Measurements from ENCODE around the gene NCEH1.
"Not testable (repeated sequence)": the region's sequence is repeated elsewhere in the genome, so short reads cannot be mapped to it uniquely, and the experiment has no call there.

The NCEH1 gene

DNA sequence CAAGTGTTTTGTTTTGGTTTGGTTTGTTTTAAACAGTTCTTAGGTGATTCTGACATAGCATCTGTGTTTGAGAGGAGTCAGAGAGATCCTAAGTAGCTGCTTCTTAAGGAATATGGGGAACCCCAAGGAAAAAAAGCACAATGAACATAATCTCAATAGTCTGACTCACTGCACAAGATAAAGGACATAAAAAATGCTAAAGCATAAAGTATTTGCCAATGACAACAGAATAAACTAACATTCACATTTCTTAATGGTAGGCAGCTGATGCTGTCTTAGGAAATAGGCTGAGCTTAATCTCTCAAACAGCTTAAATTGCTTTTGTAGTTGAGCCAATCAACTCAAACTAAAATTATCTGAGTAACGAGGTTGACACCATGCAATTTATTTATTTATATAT is 2.9 kb downstream of the NCEH1 start:
- H3K4me3 ChIP-seq (ENCODE audit: low read depth, low read length) = no peak overlapping the region
- H2AFZ ChIP-seq (ENCODE audit: low read length, unreplicated experiment) = no peak overlapping the region
- H3K27me3 ChIP-seq (ENCODE audit: insufficient read depth, low read length) = no peaks in the 10 kb centered on the region
- peaks cover 55% of the 10 kb centered on the region for H3K79me2 ChIP-seq (ENCODE audit: control insufficient read depth, insufficient read depth, low read length, unreplicated experiment)
- peaks cover 21% of the 10 kb centered on the region for H3K4me1 ChIP-seq (ENCODE audit: control insufficient read depth, insufficient read depth, low read length, unreplicated experiment)
- no peaks in the 10 kb centered on the region for H3K36me3 ChIP-seq (ENCODE audit: insufficient read depth, low read length)
- H3K27ac ChIP-seq (ENCODE audit: low read depth, low read length) = peak overlapping the region; percentile 37

- no peak overlapping the region for H2AFZ ChIP-seq (ENCODE audit: low read length, unreplicated experiment)
- peaks cover 18% of the 10 kb centered on the region for H3K4me1 ChIP-seq (ENCODE audit: control insufficient read depth, insufficient read depth, low read length, unreplicated experiment)
- no peaks in the 10 kb centered on the region for H3K27me3 ChIP-seq (ENCODE audit: insufficient read depth, low read length)
- H3K79me2 ChIP-seq (ENCODE audit: control insufficient read depth, insufficient read depth, low read length, unreplicated experiment) = peaks cover 60% of the 10 kb centered on the region
- no peak overlapping the region for H3K27ac ChIP-seq (ENCODE audit: low read depth, low read length)
- H3K36me3 ChIP-seq (ENCODE audit: insufficient read depth, low read length) = no peaks in the 10 kb centered on the region
- no peak overlapping the region for H3K4me3 ChIP-seq (ENCODE audit: low read depth, low read length)
Observed at GRCh38 chr3:172707030-172707429, 3.8 kb downstream of the NCEH1 start.

DNA sequence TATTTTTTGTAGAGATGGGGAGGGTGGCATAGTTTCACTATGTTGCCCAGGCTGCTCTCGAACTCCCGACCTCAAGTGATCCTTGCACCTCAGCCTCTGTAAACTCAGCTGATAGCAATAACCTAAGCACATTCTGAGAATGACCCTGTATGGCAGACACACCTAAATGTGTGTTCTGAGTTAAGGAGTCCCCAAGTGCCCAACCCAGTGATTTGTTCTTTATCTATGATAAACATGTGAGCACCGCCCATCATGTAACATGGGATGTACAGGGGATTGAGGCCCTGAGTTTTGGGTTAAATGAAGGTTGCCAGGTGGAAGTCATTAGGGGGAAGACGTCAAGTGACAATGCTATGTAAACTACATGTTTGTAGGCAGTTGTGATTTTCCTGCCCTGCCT is 5.7 kb downstream of the NCEH1 start:
- no peaks in the 10 kb centered on the region for H3K27me3 ChIP-seq (ENCODE audit: insufficient read depth, low read length)

GRCh38 chr3:172704001-172704400 is 6.9 kb downstream of the NCEH1 start:
- no peak overlapping the region for H2AFZ ChIP-seq (ENCODE audit: low read length, unreplicated experiment)
- H3K36me3 ChIP-seq (ENCODE audit: insufficient read depth, low read length) = no peaks in the 10 kb centered on the region
- H3K4me3 ChIP-seq (ENCODE audit: low read depth, low read length) = no peak overlapping the region
- H3K27ac ChIP-seq (ENCODE audit: low read depth, low read length) = no peak overlapping the region
- no peaks in the 10 kb centered on the region for H3K27me3 ChIP-seq (ENCODE audit: insufficient read depth, low read length)
- H3K79me2 ChIP-seq (ENCODE audit: control insufficient read depth, insufficient read depth, low read length, unreplicated experiment) = peaks cover 68% of the 10 kb centered on the region
- peaks cover 10% of the 10 kb centered on the region for H3K4me1 ChIP-seq (ENCODE audit: control insufficient read depth, insufficient read depth, low read length, unreplicated experiment)

More for the DNA sequence above, 5.7 kb downstream of the NCEH1 start:
- Histone ChIP-seq H3K27ac (ENCODE audit: low read depth, low read length) (no peak overlapping the region), H3K4me1 (ENCODE audit: control insufficient read depth, insufficient read depth, low read length, unreplicated experiment) (peaks cover 14% of the 10 kb centered on the region), H3K36me3 (ENCODE audit: insufficient read depth, low read length) (no peaks in the 10 kb centered on the region), H3K79me2 (ENCODE audit: control insufficient read depth, insufficient read depth, low read length, unreplicated experiment) (peaks cover 70% of the 10 kb centered on the region), H3K4me3 (ENCODE audit: low read depth, low read length) (no peak overlapping the region), H2AFZ (ENCODE audit: low read length, unreplicated experiment) (no peak overlapping the region)

DNA sequence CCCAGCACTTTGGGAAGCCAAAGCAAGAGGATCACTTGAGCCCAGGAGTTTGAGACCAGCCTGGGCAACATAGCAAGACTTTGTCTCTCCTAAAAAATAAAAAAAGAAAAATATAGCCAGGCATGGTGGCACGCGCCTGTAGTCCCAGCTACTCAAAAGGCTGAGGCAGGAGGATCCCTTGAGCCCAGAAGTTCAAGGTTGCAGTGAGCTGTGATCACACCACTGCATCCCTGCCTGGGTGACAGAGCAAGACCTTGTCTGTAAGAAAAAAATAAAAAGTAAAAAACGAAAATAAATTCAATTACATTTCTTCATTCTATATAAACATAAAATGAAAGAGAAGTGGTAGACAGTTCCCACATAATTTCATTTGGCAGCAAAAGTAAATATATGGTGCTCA is 8.1 kb downstream of the NCEH1 start:
- H3K79me2 ChIP-seq (ENCODE audit: control insufficient read depth, insufficient read depth, low read length, unreplicated experiment) = peaks cover 66% of the 10 kb centered on the region
- H3K4me3 ChIP-seq (ENCODE audit: low read depth, low read length) = not testable (repeated sequence)

GRCh38 chr3:172702256-172702655 is 8.6 kb downstream of the NCEH1 start:
- Histone ChIP-seq H3K27me3 (ENCODE audit: insufficient read depth, low read length) (no peaks in the 10 kb centered on the region), H3K27ac (ENCODE audit: low read depth, low read length) (no peak overlapping the region), H3K36me3 (ENCODE audit: insufficient read depth, low read length) (no peaks in the 10 kb centered on the region), H3K4me3 (ENCODE audit: low read depth, low read length) (no peak overlapping the region), H3K4me1 (ENCODE audit: control insufficient read depth, insufficient read depth, low read length, unreplicated experiment) (no peaks in the 10 kb centered on the region), H2AFZ (ENCODE audit: low read length, unreplicated experiment) (no peak overlapping the region), H3K79me2 (ENCODE audit: control insufficient read depth, insufficient read depth, low read length, unreplicated experiment) (peaks cover 70% of the 10 kb centered on the region)

More for the DNA sequence above, 8.1 kb downstream of the NCEH1 start:
- not testable (repeated sequence) for H3K27me3 ChIP-seq (ENCODE audit: insufficient read depth, low read length); H3K36me3 ChIP-seq (ENCODE audit: insufficient read depth, low read length); H2AFZ ChIP-seq (ENCODE audit: low read length, unreplicated experiment); H3K27ac ChIP-seq (ENCODE audit: low read depth, low read length); H3K4me1 ChIP-seq (ENCODE audit: control insufficient read depth, insufficient read depth, low read length, unreplicated experiment)

- Histone ChIP-seq H3K36me3 (ENCODE audit: insufficient read depth, low read length) (no peaks in the 10 kb centered on the region), H3K4me3 (ENCODE audit: low read depth, low read length) (no peak overlapping the region), H3K27ac (ENCODE audit: low read depth, low read length) (no peak overlapping the region), H3K27me3 (ENCODE audit: insufficient read depth, low read length) (no peaks in the 10 kb centered on the region), H2AFZ (ENCODE audit: low read length, unreplicated experiment) (no peak overlapping the region), H3K79me2 (ENCODE audit: control insufficient read depth, insufficient read depth, low read length, unreplicated experiment) (peaks cover 67% of the 10 kb centered on the region), H3K4me1 (ENCODE audit: control insufficient read depth, insufficient read depth, low read length, unreplicated experiment) (no peaks in the 10 kb centered on the region)
Observed at GRCh38 chr3:172701751-172702150, 9.1 kb downstream of the NCEH1 start.

DNA sequence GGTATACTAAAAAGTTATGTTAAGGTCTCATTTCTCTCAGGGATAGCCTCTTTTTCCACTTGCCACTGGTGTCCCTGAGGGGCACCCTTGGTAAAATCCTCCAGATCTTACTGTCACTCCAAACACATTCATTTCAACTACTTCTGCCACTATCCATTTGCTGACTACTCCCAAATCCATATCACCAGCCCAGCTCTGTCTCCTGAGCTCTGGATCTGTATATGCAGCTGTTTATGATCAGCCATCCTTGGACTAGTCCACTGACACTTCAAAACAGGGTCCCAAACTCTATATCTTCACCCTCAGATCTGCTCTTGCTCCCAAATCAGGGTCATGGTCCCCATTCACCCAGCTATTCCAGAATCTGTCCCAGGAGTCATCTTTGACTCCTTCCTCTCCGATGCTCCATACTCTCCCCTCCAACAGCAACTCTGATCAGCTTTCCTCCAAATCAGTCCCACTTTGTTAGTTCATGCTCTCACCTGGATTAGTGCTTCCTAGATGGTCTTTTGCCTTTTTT is 9.9 kb downstream of the NCEH1 start:
- no peaks in the 10 kb centered on the region for H3K36me3 ChIP-seq (ENCODE audit: insufficient read depth, low read length)
- no peaks in the 10 kb centered on the region for H3K4me1 ChIP-seq (ENCODE audit: control insufficient read depth, insufficient read depth, low read length, unreplicated experiment)
- no peak overlapping the region for H3K27ac ChIP-seq (ENCODE audit: low read depth, low read length)
- H2AFZ ChIP-seq (ENCODE audit: low read length, unreplicated experiment) = no peak overlapping the region
- no peaks in the 10 kb centered on the region for H3K27me3 ChIP-seq (ENCODE audit: insufficient read depth, low read length)
- no peak overlapping the region for H3K4me3 ChIP-seq (ENCODE audit: low read depth, low read length)
- H3K79me2 ChIP-seq (ENCODE audit: control insufficient read depth, insufficient read depth, low read length, unreplicated experiment) = peaks cover 72% of the 10 kb centered on the region

GRCh38 chr3:172700256-172700655 is 10.6 kb downstream of the NCEH1 start:
- H3K27ac ChIP-seq (ENCODE audit: low read depth, low read length) = no peak overlapping the region
- no peak overlapping the region for H2AFZ ChIP-seq (ENCODE audit: low read length, unreplicated experiment)
- H3K36me3 ChIP-seq (ENCODE audit: insufficient read depth, low read length) = no peaks in the 10 kb centered on the region
- H3K79me2 ChIP-seq (ENCODE audit: control insufficient read depth, insufficient read depth, low read length, unreplicated experiment) = peaks cover 73% of the 10 kb centered on the region
- H3K4me3 ChIP-seq (ENCODE audit: low read depth, low read length) = no peak overlapping the region
- no peaks in the 10 kb centered on the region for H3K4me1 ChIP-seq (ENCODE audit: control insufficient read depth, insufficient read depth, low read length, unreplicated experiment)
- H3K27me3 ChIP-seq (ENCODE audit: insufficient read depth, low read length) = no peaks in the 10 kb centered on the region

DNA sequence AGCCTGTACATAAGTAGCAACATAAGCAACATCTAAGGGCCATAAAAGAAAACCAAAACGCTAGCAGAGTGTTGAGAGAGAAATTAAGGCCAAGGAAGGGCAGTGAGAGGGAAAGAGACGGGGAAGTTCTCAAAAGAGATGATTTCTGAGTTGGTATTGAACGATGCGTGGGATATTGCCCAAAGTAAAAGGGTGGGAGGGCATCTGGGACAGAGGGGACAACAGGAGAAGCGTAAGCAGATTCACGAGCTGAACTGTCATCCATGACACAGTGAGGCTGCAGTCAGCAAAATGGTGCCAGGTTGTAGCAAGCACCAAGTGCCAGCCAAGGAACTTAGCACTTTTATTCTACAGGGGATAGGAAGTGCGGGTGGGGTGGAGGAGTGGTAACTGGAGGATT is 11.8 kb downstream of the NCEH1 start:
- Histone ChIP-seq H3K79me2 (ENCODE audit: control insufficient read depth, insufficient read depth, low read length, unreplicated experiment) (peaks cover 70% of the 10 kb centered on the region), H3K27me3 (ENCODE audit: insufficient read depth, low read length) (no peaks in the 10 kb centered on the region), H3K27ac (ENCODE audit: low read depth, low read length) (no peak overlapping the region)

DNA sequence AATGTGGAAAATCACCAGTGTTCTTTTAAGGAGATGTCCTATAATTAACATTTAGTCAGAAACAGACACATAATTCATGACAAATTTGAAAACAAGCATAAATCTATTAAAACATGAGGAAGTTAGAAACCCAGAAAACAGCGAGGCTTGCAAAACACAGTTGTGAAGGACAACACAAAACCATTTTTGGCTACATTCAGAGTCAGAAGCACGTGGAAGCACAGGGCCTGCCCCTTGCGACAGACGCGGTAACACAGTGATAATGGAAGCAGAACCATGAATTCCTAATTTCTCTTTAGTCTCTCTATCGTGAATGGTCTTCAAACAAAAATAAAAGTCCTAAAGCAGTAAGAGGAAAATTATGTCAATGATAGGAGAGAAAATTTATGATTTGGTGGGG is 12.2 kb downstream of the NCEH1 start:
- Histone ChIP-seq H3K27ac (ENCODE audit: low read depth, low read length) (no peak overlapping the region), H3K79me2 (ENCODE audit: control insufficient read depth, insufficient read depth, low read length, unreplicated experiment) (peaks cover 69% of the 10 kb centered on the region), H3K27me3 (ENCODE audit: insufficient read depth, low read length) (no peaks in the 10 kb centered on the region), H2AFZ (ENCODE audit: low read length, unreplicated experiment) (no peak overlapping the region), H3K4me3 (ENCODE audit: low read depth, low read length) (no peak overlapping the region), H3K4me1 (ENCODE audit: control insufficient read depth, insufficient read depth, low read length, unreplicated experiment) (no peaks in the 10 kb centered on the region), H3K36me3 (ENCODE audit: insufficient read depth, low read length) (no peaks in the 10 kb centered on the region)

More for the DNA sequence above, 11.8 kb downstream of the NCEH1 start:
- Histone ChIP-seq H3K36me3 (ENCODE audit: insufficient read depth, low read length) (no peaks in the 10 kb centered on the region), H3K4me1 (ENCODE audit: control insufficient read depth, insufficient read depth, low read length, unreplicated experiment) (no peaks in the 10 kb centered on the region), H2AFZ (ENCODE audit: low read length, unreplicated experiment) (no peak overlapping the region), H3K4me3 (ENCODE audit: low read depth, low read length) (no peak overlapping the region)
